ENCODE measurements around the gene SKIC8.

SKIC8 gene

DNA sequence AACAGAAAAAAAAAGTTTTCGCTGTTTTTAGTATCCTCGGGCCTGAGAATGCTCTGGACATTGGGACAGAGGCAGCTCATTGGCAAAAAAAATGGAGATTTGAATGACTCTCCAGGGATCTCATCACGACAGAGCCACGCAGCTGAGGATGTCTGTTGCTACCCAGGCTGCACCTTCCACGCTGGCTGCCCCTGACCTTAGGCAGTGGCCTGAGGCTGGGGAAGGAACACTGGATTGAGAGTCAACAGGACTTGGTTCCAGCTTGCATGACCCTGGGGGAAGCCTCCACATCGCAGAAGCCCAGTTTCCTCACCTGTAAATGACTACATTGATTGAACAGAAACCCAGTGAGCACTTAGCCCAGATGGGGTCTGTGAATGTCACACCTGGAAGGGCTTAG is 56.4 kb downstream of the SKIC8 start:
- H3K36me3 ChIP-seq (ENCODE audit: control insufficient read depth, insufficient read depth, low read length): no peaks in the 10 kb centered on the region
- H3K27ac ChIP-seq (ENCODE audit: low read depth, low read length): no peak overlapping the region
- no peaks in the 10 kb centered on the region for H3K27me3 ChIP-seq (ENCODE audit: control insufficient read depth, insufficient read depth, low read length)
- H3K9ac ChIP-seq (ENCODE audit: low read length): no peak overlapping the region
- no peak overlapping the region for H3K4me3 ChIP-seq (ENCODE audit: low read length)
- no peaks in the 10 kb centered on the region for H3K4me1 ChIP-seq (ENCODE audit: control insufficient read depth, insufficient read depth, low read length)

DNA sequence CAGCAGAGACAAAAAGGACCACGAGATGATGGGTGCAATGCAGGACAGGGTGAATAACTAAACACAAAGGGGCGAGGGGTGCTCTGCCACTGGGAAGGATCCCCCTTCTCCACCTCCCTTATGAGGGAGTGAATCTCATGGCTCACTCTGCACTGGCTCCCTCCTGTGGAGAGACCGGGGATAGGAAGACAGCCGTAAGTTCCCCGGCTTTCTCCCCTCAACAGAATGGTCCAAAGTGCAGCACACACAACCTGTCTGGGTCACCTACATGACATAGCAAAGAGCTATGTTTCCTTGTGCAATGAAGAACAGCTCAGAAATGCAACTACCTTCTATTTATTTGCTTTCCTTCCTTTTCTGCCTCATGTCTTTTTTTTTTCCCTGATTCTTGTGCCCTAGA is 57.3 kb downstream of the SKIC8 start:
- Histone ChIP-seq H3K27me3 (ENCODE audit: control insufficient read depth, insufficient read depth, low read length) (no peaks in the 10 kb centered on the region), H3K9ac (ENCODE audit: low read length) (no peak overlapping the region), H3K4me1 (ENCODE audit: control insufficient read depth, insufficient read depth, low read length) (no peaks in the 10 kb centered on the region), H3K36me3 (ENCODE audit: control insufficient read depth, insufficient read depth, low read length) (no peaks in the 10 kb centered on the region), H3K4me3 (ENCODE audit: low read length) (no peak overlapping the region), H3K27ac (ENCODE audit: low read depth, low read length) (no peak overlapping the region)

DNA sequence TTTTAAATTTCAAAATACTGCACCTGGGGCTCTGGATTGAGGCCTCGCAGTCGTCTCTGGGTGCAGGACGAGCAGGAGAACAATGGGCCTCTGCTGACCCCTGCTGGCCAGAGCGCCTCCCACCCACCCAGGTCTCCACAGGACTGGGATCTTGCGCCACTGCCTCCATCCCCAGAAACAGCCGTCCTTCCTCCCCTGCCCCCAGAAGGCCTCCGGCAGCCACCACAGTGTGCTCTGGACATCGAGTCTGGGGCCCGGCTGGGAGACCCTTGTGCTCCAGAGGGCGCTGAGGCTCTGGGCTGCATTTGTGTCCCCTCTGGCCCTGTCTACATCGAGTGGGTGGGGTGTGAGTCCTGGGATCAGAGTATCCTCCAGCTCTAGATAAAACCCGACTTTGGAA is 58.4 kb downstream of the SKIC8 start:
- no peak overlapping the region for H3K4me3 ChIP-seq (ENCODE audit: low read length)
- no peak overlapping the region for H3K27ac ChIP-seq (ENCODE audit: low read depth, low read length)
- no peak overlapping the region for H3K9ac ChIP-seq (ENCODE audit: low read length)
- H3K36me3 ChIP-seq (ENCODE audit: control insufficient read depth, insufficient read depth, low read length): no peaks in the 10 kb centered on the region
- H3K27me3 ChIP-seq (ENCODE audit: control insufficient read depth, insufficient read depth, low read length): no peaks in the 10 kb centered on the region
- no peaks in the 10 kb centered on the region for H3K4me1 ChIP-seq (ENCODE audit: control insufficient read depth, insufficient read depth, low read length)

DNA sequence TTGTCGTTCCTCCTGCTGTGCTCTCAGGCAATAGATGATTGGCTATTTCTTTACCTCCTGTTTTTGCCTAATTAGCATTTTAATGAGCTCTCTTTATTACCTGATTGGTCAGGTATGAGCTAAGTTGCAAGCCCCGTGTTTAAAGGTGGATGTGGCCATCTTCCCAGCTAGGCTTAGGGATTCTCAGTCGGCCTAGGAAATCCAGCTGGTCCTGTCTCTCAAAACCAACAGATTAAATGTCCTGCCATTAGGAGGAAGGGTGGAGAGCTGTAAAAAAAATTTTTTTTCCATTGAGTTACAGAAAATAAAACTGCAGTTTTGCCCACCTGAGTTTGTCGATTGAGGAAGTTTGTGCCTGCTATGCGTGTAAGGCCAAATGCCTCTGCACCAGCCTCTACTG is 59.6 kb downstream of the SKIC8 start:
- Histone ChIP-seq H3K36me3 (ENCODE audit: control insufficient read depth, insufficient read depth, low read length) (no peaks in the 10 kb centered on the region), H3K4me3 (ENCODE audit: low read length) (no peak overlapping the region), H3K27ac (ENCODE audit: low read depth, low read length) (no peak overlapping the region), H3K4me1 (ENCODE audit: control insufficient read depth, insufficient read depth, low read length) (no peaks in the 10 kb centered on the region), H3K9ac (ENCODE audit: low read length) (no peak overlapping the region), H3K27me3 (ENCODE audit: control insufficient read depth, insufficient read depth, low read length) (no peaks in the 10 kb centered on the region)

DNA sequence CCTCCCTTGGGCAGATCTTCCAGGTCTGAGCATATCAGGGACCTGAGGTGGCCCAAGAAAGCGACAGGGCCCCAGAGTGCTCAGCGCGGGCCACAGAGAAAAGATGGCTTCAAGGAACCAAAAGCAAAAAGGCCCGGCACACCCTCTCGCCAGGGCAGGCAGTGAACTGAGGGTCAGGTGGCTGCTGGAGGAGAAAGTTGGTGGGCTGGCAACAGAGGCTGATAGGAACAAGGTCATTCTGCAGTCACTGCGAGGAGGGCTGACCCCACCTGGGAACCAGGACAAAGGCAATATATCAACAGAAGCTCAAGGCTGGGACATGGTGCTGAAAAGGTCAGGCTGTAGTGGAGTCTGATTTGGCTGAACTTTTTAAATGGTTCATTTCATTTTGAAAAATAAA is 62.3 kb downstream of the SKIC8 start:
- H3K27ac ChIP-seq (ENCODE audit: low read depth, low read length): no peak overlapping the region
- no peak overlapping the region for H3K4me3 ChIP-seq (ENCODE audit: low read length)
- H3K9ac ChIP-seq (ENCODE audit: low read length): no peak overlapping the region
- H3K4me1 ChIP-seq (ENCODE audit: control insufficient read depth, insufficient read depth, low read length): no peaks in the 10 kb centered on the region
- H3K36me3 ChIP-seq (ENCODE audit: control insufficient read depth, insufficient read depth, low read length): no peaks in the 10 kb centered on the region
- H3K27me3 ChIP-seq (ENCODE audit: control insufficient read depth, insufficient read depth, low read length): no peaks in the 10 kb centered on the region

DNA sequence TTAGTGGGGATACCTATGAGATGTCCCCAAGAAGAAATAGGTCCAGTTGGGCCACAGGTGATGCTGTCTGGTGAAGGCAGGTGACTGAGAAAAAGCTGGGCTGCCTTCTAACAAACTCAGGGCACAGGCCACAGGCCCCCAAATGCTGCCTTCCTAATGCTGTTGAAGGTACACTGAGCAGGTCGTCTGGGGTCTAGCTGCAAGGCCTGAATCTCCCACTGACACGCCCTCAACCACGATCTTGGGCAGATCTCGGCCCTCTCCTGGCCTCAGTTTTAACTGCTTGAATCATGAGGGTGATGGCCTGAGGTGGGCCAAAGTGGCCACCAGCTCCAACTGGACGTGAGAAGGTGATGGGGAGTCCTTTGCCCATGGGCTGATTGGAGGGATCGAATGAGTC is 62.9 kb downstream of the SKIC8 start:
- no peak overlapping the region for H3K9ac ChIP-seq (ENCODE audit: low read length)

DNA sequence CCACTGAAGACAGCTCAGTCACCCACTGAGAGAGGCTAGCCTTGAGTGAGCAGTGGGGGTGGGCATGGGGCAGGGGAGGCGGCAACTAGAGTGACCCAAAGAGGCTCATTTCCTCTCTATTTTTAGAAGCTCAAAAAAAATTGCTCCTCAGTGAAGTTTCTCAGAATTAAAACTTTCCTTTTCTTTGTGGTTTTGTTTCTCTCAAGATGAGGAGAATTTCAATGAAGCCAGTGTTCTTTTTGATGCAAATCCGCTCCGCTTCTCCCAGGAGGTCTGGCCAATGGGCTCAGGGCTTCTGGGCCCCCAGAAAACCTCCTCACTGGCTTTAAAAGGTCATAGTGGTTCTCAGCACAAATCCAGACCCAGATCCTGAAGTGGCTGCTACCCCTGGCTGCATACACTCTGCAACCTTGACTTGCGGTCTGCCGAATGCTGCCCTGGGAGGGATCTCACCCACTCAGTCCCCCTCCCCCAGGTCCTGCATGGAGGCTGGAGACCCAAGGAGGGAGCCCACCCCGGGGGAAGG is 64.8 kb downstream of the SKIC8 start, which contains the start of gene ACSBG1:
TSS of gene ACSBG1 (minus strand) at position 51 of the 526 bp plus-strand sequence. CDS start 64 bp downstream, outside the sequence.
- H3K4me1 ChIP-seq (ENCODE audit: control insufficient read depth, insufficient read depth, low read length): no peaks in the 10 kb centered on the region

More for the DNA sequence above, 62.9 kb downstream of the SKIC8 start:
- Histone ChIP-seq H3K4me1 (ENCODE audit: control insufficient read depth, insufficient read depth, low read length) (no peaks in the 10 kb centered on the region), H3K36me3 (ENCODE audit: control insufficient read depth, insufficient read depth, low read length) (no peaks in the 10 kb centered on the region), H3K27me3 (ENCODE audit: control insufficient read depth, insufficient read depth, low read length) (no peaks in the 10 kb centered on the region), H3K4me3 (ENCODE audit: low read length) (no peak overlapping the region), H3K27ac (ENCODE audit: low read depth, low read length) (no peak overlapping the region)

DNA sequence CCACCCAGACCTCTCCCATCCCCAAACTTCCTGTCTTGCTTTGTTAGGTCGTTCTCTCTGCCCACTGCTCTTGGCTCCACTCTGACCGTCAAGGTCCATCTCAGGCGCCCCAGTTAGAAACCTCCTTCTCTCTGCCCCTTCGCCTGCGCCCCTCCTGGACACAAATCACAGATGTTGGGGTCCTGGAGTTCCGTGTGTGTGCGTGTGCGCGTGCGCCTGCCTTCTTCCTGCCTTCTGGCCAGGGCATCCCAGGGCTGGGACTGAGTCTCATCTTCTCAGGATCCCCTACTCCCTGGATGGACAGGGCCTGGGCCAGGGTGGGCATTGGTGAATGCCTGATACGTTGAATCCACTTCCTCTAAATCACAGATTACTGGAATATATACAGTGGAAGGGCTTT is 65.9 kb downstream of the SKIC8 start:
- Histone ChIP-seq H3K36me3 (ENCODE audit: control insufficient read depth, insufficient read depth, low read length) (no peaks in the 10 kb centered on the region), H3K9ac (ENCODE audit: low read length) (no peak overlapping the region), H3K27me3 (ENCODE audit: control insufficient read depth, insufficient read depth, low read length) (no peaks in the 10 kb centered on the region), H3K4me3 (ENCODE audit: low read length) (no peak overlapping the region), H3K27ac (ENCODE audit: low read depth, low read length) (no peak overlapping the region), H3K4me1 (ENCODE audit: control insufficient read depth, insufficient read depth, low read length) (no peaks in the 10 kb centered on the region)

More for the DNA sequence above, 64.8 kb downstream of the SKIC8 start, which contains the start of gene ACSBG1:
- Histone ChIP-seq H3K9ac (ENCODE audit: low read length) (no peak within 1 kb of the TSS), H3K4me3 (ENCODE audit: low read length) (no peak within 1 kb of the TSS), H3K36me3 (ENCODE audit: control insufficient read depth, insufficient read depth, low read length) (no peaks in the 10 kb centered on the region), H3K27ac (ENCODE audit: low read depth, low read length) (no peak within 1 kb of the TSS), H3K27me3 (ENCODE audit: control insufficient read depth, insufficient read depth, low read length) (no peaks in the 10 kb centered on the region)
